SH-SY5Y (cell line): Measurements from ENCODE around the gene BRD1.

Experiments used
- GATA2 ChIP-seq: IDR thresholded peaks from 2 replicates; pipeline ENCODE4 v1.6.1; 2011; ENCODE audit warnings: mild to moderate bottlenecking, low read depth, low read length
- GATA3 ChIP-seq: IDR thresholded peaks from 2 replicates; pipeline ENCODE4 v1.6.1; 2011; ENCODE audit warnings: low read depth, mild to moderate bottlenecking, low read length, moderate library complexity

- TF ChIP-seq GATA2 (no peak), GATA3 (no peak)
Observed at GRCh38 chr22:49865156-49865555, 37.5 kb upstream of the BRD1 start.
